ENCODE results near the gene PHACTR1. TPM values are rescaled to one million over a fixed set of nuclear protein-coding genes. Genes with fewer than 3 reads are reported as not detected.

The PHACTR1 gene
- total RNA-seq: under 1 TPM; 0.47 to 0.61 TPM

- ATAC-seq: no peak
- CTCF ChIA-PET: no interaction called here
- Mint-ChIP-seq H3K4me3 (no peak within 1 kb of the TSS), H3K4me1 (ENCODE audit: low read depth) (no peaks in the 10 kb centered on the region), H3K9me3 (ENCODE audit: insufficient read depth) (no peaks in the 10 kb centered on the region), H3K27ac (no peak within 1 kb of the TSS), H3K27me3 (ENCODE audit: low read depth) (no peaks in the 10 kb centered on the region), H3K36me3 (ENCODE audit: low read depth) (no peaks in the 10 kb centered on the region)
- no peak for DNase-seq
- POLR2A ChIA-PET: no interaction called here
Observed at GRCh38 chr6:12716298-12716916, at the start of gene PHACTR1. TSS of gene PHACTR1 (plus strand) at chr6:12716767.

- Mint-ChIP-seq H3K9me3 (ENCODE audit: insufficient read depth) (no peaks in the 10 kb centered on the region), H3K27ac (no peak overlapping the region), H3K4me3 (no peak overlapping the region), H3K27me3 (ENCODE audit: low read depth) (peaks cover 2% of the 10 kb centered on the region), H3K4me1 (ENCODE audit: low read depth) (no peaks in the 10 kb centered on the region), H3K36me3 (ENCODE audit: low read depth) (no peaks in the 10 kb centered on the region)
- CTCF ChIA-PET: no interaction called here
- POLR2A ChIA-PET: no interaction called here
- no peak for ATAC-seq
- DNase-seq: no peak
Observed at GRCh38 chr6:12666886-12667285, 49.7 kb upstream of the PHACTR1 start.

GRCh38 chr6:12675931-12676330 lies 40.6 kb upstream of the PHACTR1 start:
- H3K9me3 Mint-ChIP-seq (ENCODE audit: insufficient read depth): no peaks in the 10 kb centered on the region
- no peak for ATAC-seq
- ChIA-PET POLR2A (no interaction called here), CTCF (no interaction called here)
- no peaks in the 10 kb centered on the region for H3K4me1 Mint-ChIP-seq (ENCODE audit: low read depth)
- no peak for DNase-seq
- no peak overlapping the region for H3K27ac Mint-ChIP-seq
- H3K4me3 Mint-ChIP-seq: no peak overlapping the region
- H3K27me3 Mint-ChIP-seq (ENCODE audit: low read depth): peaks cover 5% of the 10 kb centered on the region
- H3K36me3 Mint-ChIP-seq (ENCODE audit: low read depth): no peaks in the 10 kb centered on the region

GRCh38 chr6:12679341-12679740 lies 37.2 kb upstream of the PHACTR1 start:
- ATAC-seq (no peak), DNase-seq (no peak)
- Mint-ChIP-seq H3K9me3 (ENCODE audit: insufficient read depth) (no peaks in the 10 kb centered on the region), H3K27me3 (ENCODE audit: low read depth) (peaks cover 5% of the 10 kb centered on the region), H3K27ac (no peak overlapping the region), H3K36me3 (ENCODE audit: low read depth) (no peaks in the 10 kb centered on the region), H3K4me3 (no peak overlapping the region), H3K4me1 (ENCODE audit: low read depth) (no peaks in the 10 kb centered on the region)
- ChIA-PET CTCF (no interaction called here), POLR2A (no interaction called here)

DNA sequence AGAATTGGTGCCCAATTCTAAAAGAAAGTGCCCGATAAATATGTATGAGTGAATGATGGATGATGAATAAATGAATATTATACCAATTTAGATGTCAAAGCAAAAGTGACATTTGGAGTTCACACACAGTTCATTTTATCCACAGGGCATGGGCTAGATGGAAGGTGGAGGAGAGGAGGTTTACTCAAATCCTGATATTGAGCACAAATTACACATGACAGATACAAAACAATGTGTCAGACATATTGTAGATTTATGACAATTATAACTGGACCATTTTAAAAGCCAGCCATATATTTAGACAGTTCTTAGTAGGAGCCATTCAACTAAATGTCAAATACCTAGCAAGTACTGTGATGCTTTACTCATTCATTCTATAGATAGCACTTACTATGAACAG lies 23.4 kb upstream of the PHACTR1 start:
- CTCF ChIA-PET: no interaction called here

DNA sequence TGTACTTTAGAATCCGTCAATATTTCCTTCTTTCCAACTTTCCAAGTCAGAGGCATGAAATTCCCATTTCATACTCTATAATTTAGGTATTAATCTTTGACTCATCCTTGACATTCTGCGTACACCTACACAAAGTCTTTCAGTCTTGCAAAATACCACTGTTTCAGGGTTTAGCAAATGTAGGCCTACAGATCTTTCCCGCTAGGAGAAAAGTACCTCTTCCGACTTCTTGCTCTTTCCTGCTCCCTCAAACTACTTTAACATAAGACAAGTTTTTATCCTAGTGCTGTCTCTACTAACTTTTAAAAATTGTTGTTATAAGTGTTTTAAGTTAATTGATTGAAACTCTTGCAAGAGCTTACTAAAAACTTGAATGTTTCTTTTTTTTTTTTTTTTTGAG lies 18.3 kb upstream of the PHACTR1 start:
- Mint-ChIP-seq H3K36me3 (ENCODE audit: low read depth) (no peaks in the 10 kb centered on the region), H3K9me3 (ENCODE audit: insufficient read depth) (no peaks in the 10 kb centered on the region), H3K4me3 (no peak overlapping the region), H3K27me3 (ENCODE audit: low read depth) (peaks cover 3% of the 10 kb centered on the region), H3K27ac (no peak overlapping the region), H3K4me1 (ENCODE audit: low read depth) (no peaks in the 10 kb centered on the region)
- POLR2A ChIA-PET: no interaction called here
- CTCF ChIA-PET: no interaction called here
- DNase-seq (no peak), ATAC-seq (no peak)

More for the DNA sequence above, 23.4 kb upstream of the PHACTR1 start:
- Mint-ChIP-seq H3K4me3 (no peak overlapping the region), H3K27me3 (ENCODE audit: low read depth) (peaks cover 4% of the 10 kb centered on the region), H3K27ac (no peak overlapping the region), H3K9me3 (ENCODE audit: insufficient read depth) (no peaks in the 10 kb centered on the region), H3K4me1 (ENCODE audit: low read depth) (no peaks in the 10 kb centered on the region), H3K36me3 (ENCODE audit: low read depth) (no peaks in the 10 kb centered on the region)
- no peak for DNase-seq
- POLR2A ChIA-PET: no interaction called here
- ATAC-seq: no peak

DNA sequence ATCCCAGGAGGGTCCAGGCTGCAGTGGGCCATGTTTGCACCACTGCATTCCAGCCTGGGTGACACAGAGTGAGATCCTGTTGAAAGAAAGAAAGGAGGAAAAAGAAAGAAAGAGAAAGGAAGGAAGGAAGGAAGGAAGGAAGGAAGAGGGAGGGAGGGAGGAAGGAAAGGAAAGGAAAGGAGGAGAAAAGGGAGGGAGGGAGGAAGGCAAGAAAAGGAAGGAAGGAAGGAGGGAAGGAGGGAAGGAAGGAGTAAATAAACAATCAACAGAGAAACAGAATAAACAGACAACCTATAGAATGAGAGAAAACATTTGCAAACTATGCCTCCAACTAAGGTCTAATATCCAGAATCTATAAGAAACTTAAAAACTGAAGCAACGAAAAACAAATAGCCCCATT lies 11.6 kb upstream of the PHACTR1 start:
- CTCF ChIA-PET: no interaction called here
- POLR2A ChIA-PET: no interaction called here
- no peaks in the 10 kb centered on the region for H3K9me3 Mint-ChIP-seq (ENCODE audit: insufficient read depth)
- no peak overlapping the region for H3K27ac Mint-ChIP-seq
- H3K36me3 Mint-ChIP-seq (ENCODE audit: low read depth): no peaks in the 10 kb centered on the region
- no peaks in the 10 kb centered on the region for H3K4me1 Mint-ChIP-seq (ENCODE audit: low read depth)
- no peak overlapping the region for H3K4me3 Mint-ChIP-seq
- DNase-seq (no peak), ATAC-seq (no peak)
- H3K27me3 Mint-ChIP-seq (ENCODE audit: low read depth): peaks cover 2% of the 10 kb centered on the region

DNA sequence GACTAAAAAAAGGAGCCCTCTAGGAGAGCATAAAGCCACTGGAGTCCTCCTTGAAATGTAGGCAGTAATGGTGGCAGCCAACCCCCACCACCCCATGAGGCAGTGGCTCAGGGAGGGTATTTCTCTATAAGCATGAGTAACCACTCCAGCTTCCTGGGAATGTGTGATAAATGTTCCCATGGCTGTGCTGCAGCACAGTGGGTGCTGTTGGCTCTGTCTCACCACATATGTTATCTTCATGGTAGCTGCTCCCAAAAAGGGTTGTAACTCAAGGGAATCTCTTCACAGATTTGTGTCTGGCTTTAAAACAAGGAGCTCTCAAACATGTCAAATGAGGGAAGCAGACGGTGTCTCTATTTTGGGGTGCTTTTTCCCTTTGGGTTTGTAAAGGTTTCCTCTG lies 7.5 kb upstream of the PHACTR1 start:
- no peak for DNase-seq
- no peaks in the 10 kb centered on the region for H3K9me3 Mint-ChIP-seq (ENCODE audit: insufficient read depth)
- no peaks in the 10 kb centered on the region for H3K36me3 Mint-ChIP-seq (ENCODE audit: low read depth)
- no peak for ATAC-seq
- no peaks in the 10 kb centered on the region for H3K4me1 Mint-ChIP-seq (ENCODE audit: low read depth)
- H3K27me3 Mint-ChIP-seq (ENCODE audit: low read depth): peaks cover 2% of the 10 kb centered on the region
- no peak overlapping the region for H3K4me3 Mint-ChIP-seq
- ChIA-PET POLR2A (no interaction called here), CTCF (no interaction called here)
- H3K27ac Mint-ChIP-seq: no peak overlapping the region

GRCh38 chr6:12709556-12710232 lies 6.9 kb upstream of the PHACTR1 start:
- no peak overlapping the region for H3K27ac Mint-ChIP-seq
- no peaks in the 10 kb centered on the region for H3K4me1 Mint-ChIP-seq (ENCODE audit: low read depth)
- no peaks in the 10 kb centered on the region for H3K9me3 Mint-ChIP-seq (ENCODE audit: insufficient read depth)
- ChIA-PET POLR2A (no interaction called here), CTCF (no interaction called here)
- ATAC-seq: no peak
- no peak overlapping the region for H3K4me3 Mint-ChIP-seq
- no peak for DNase-seq
- H3K27me3 Mint-ChIP-seq (ENCODE audit: low read depth): peaks cover 2% of the 10 kb centered on the region
- no peaks in the 10 kb centered on the region for H3K36me3 Mint-ChIP-seq (ENCODE audit: low read depth)

DNA sequence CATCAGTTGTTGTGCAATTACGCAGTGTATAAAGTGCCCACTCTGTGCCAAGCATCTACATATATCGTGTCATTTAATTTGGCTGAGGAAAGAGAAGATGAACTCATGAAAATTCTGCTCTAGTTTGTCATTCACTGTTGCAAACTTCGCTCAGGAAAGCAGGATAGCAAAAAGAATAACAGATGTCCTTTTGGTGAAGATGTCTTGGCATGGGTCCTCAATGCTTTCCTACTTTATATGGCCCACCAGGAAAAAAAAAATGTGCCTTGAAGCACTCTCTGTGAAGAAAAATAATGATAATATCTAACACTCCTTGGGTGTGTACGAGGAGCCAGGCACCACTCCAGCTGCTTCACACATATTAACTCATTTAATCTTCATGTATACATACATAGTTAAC lies 5.6 kb upstream of the PHACTR1 start:
- H3K27ac Mint-ChIP-seq: no peak overlapping the region
- no peak for ATAC-seq
- POLR2A ChIA-PET: no interaction called here
- DNase-seq: no peak
- H3K36me3 Mint-ChIP-seq (ENCODE audit: low read depth): no peaks in the 10 kb centered on the region
- H3K9me3 Mint-ChIP-seq (ENCODE audit: insufficient read depth): no peaks in the 10 kb centered on the region
- CTCF ChIA-PET: no interaction called here
- no peak overlapping the region for H3K4me3 Mint-ChIP-seq
- H3K4me1 Mint-ChIP-seq (ENCODE audit: low read depth): no peaks in the 10 kb centered on the region
- peaks cover 2% of the 10 kb centered on the region for H3K27me3 Mint-ChIP-seq (ENCODE audit: low read depth)

DNA sequence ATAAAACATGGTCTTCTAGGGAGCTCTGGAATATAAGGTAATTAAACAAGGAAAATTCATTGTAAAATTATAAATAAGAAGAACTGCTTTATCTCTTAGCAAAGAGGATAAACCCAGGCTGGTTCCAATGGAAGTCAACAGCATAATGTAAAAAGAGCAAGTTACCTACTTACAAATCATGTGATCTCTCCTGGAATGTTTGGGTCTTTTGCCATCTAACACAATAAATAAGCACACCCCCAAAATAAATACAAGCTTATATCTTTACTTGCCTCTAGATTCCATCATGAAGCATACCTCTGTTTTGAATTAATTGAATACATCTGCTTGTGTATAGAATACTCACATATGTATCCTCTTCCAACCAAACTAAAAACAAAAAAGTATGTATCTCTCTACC lies 2.5 kb upstream of the PHACTR1 start:
- no peaks in the 10 kb centered on the region for H3K4me1 Mint-ChIP-seq (ENCODE audit: low read depth)
- H3K27ac Mint-ChIP-seq: no peak overlapping the region
- POLR2A ChIA-PET: no interaction called here
- H3K27me3 Mint-ChIP-seq (ENCODE audit: low read depth): no peaks in the 10 kb centered on the region
- no peaks in the 10 kb centered on the region for H3K9me3 Mint-ChIP-seq (ENCODE audit: insufficient read depth)
- DNase-seq (no peak), ATAC-seq (no peak)
- H3K36me3 Mint-ChIP-seq (ENCODE audit: low read depth): no peaks in the 10 kb centered on the region
- no peak overlapping the region for H3K4me3 Mint-ChIP-seq
- CTCF ChIA-PET: no interaction called here

- ATAC-seq: no peak
- H3K36me3 Mint-ChIP-seq (ENCODE audit: low read depth): no peaks in the 10 kb centered on the region
- POLR2A ChIA-PET: no interaction called here
Observed at GRCh38 chr6:12715437-12715836, 1.1 kb upstream of the PHACTR1 start.

DNA sequence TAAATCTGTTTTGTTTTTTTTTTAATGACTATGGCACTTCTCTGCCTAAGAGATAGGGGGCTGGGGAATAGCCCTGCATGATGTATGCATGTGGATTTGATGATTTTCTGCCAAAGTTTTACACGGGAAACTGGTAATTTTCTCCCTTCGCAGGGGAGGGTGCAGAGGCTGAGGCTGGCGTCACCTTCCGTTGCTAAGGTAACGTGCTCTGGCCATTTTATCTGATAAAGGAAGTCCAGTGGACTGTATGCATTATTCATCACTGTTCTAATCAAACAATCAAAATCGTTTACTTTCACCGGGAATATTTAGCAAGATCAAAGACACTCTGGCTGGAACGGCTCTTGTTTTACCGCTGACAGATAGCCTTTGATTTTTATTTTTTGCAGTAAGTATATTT lies 789 bp downstream of the PHACTR1 start:
- CTCF ChIA-PET: no interaction called here
- H3K36me3 Mint-ChIP-seq (ENCODE audit: low read depth): no peaks in the 10 kb centered on the region
- H3K27me3 Mint-ChIP-seq (ENCODE audit: low read depth): no peaks in the 10 kb centered on the region
- ATAC-seq (no peak), DNase-seq (no peak)
- H3K27ac Mint-ChIP-seq: no peak overlapping the region
- no peaks in the 10 kb centered on the region for H3K9me3 Mint-ChIP-seq (ENCODE audit: insufficient read depth)
- no peak overlapping the region for H3K4me3 Mint-ChIP-seq
- H3K4me1 Mint-ChIP-seq (ENCODE audit: low read depth): no peaks in the 10 kb centered on the region
- POLR2A ChIA-PET: no interaction called here

More at GRCh38 chr6:12715437-12715836, 1.1 kb upstream of the PHACTR1 start:
- H3K27ac Mint-ChIP-seq: no peak overlapping the region
- H3K27me3 Mint-ChIP-seq (ENCODE audit: low read depth): no peaks in the 10 kb centered on the region
- DNase-seq: no peak
- no peaks in the 10 kb centered on the region for H3K9me3 Mint-ChIP-seq (ENCODE audit: insufficient read depth)
- no peaks in the 10 kb centered on the region for H3K4me1 Mint-ChIP-seq (ENCODE audit: low read depth)
- no peak overlapping the region for H3K4me3 Mint-ChIP-seq
- CTCF ChIA-PET: no interaction called here

All from activated CD8-positive, alpha-beta T cell treated with anti-CD3 and anti-CD28 coated beads, Interleukin-2, amount 10 ng/mL, durations not matched to agents 7 days and 5 days (primary cell).